Liver (tissue), 3 donors: ENCODE results near the gene EBF3.

Experiments used
- CTCF ChIP-seq: fragments of 150-350 bp; IDR thresholded peaks from 2 replicates; pipeline ENCODE4 v1.5.1; 2017; ENCODE audit warnings: improper control_type of control experiment, low read depth, low read length; ENCODE audit not compliant: missing input control
- GABPA ChIP-seq, 2 donors: IDR thresholded peaks in 1 of 2; conservative IDR thresholded peaks in 1 of 2; 2 replicates each; pipeline ENCODE4 v1.6.1; 2016; ENCODE audit warnings: antibody characterized with exemption in 2 of 2, mild to moderate bottlenecking in 1 of 2, moderate library complexity in 1 of 2
- HNF4A ChIP-seq, 2 donors: conservative IDR thresholded peaks; 2 replicates each; pipeline ENCODE4 v1.6.1; 2016; ENCODE audit warnings: antibody characterized with exemption in 2 of 2, mild to moderate bottlenecking in 2 of 2
- JUND ChIP-seq, 2 donors: IDR thresholded peaks; 2 replicates each; pipeline ENCODE4 v1.6.1; 2016; ENCODE audit warnings: antibody characterized with exemption in 2 of 2
- MAX ChIP-seq: IDR thresholded peaks from 2 replicates; pipeline ENCODE4 v1.6.1; 2016; ENCODE audit warnings: antibody characterized with exemption
- donor health status: healthy.
- donor health status: healthy.

- no peak for TF ChIP-seq JUND (IDR thresholded peaks at IDR 0.05)
- TF ChIP-seq CTCF: no peak
- TF ChIP-seq GABPA (IDR thresholded peaks at IDR 0.05 in 1 of 2, conservative IDR thresholded peaks at IDR 0.05 in 1 of 2): no peak
- no peak for TF ChIP-seq MAX
- TF ChIP-seq HNF4A (conservative IDR thresholded peaks at IDR 0.05): no peak
Measured at GRCh38 chr10:129959544-129960480, 4.3 kb downstream of the EBF3 start.
